Kidney epithelial cell (primary cell): Measurements from ENCODE around the gene NARF. TPM values are rescaled to one million over a fixed set of nuclear protein-coding genes. Genes with fewer than 3 reads are reported as not detected.
A peak's percentile ranks its signal among the peaks of the same experiment; 100 is the strongest.

Experiments
- DNase-seq: peaks from one replicate; pipeline ENCODE4 v3.0.0-alpha.2; 2010; ENCODE audit warnings: low read depth
- H3K27me3 ChIP-seq: 2 replicates; pipeline ENCODE4 v1.6.0; 2011; ENCODE audit warnings: low read length; ENCODE audit not compliant: control insufficient read depth, insufficient read depth
- H3K36me3 ChIP-seq: 2 replicates; pipeline ENCODE4 v1.5.1; 2011; ENCODE audit warnings: low read length; ENCODE audit not compliant: control insufficient read depth, insufficient read depth
- H3K4me3 ChIP-seq: 2 replicates; pipeline ENCODE4 v1.5.1; 2011; ENCODE audit warnings: low read depth, mild to moderate bottlenecking, control low read depth, low read length
- CTCF ChIP-seq: IDR thresholded peaks from 2 replicates; pipeline ENCODE4 v1.5.1; 2011; ENCODE audit warnings: mild to moderate bottlenecking, moderate library complexity, low read length, control low read depth, inconsistent platforms; ENCODE audit not compliant: insufficient read depth, poor library complexity, severe bottlenecking
- total RNA-seq: library from RNA; depleted of rRNA; stranded (reverse); fragments of >200 nt; gene quantifications from 2 replicates; pipeline ENCODE4 v1.2.3, GENCODE V29; 2015

The NARF gene
- total RNA-seq, 1 donor from 2014 or later = 59.9 TPM

- TF ChIP-seq CTCF = no peak
- no peak for DNase-seq
- Histone ChIP-seq H3K27me3 (no peaks in the 10 kb centered on the region), H3K36me3 (no peaks in the 10 kb centered on the region), H3K4me3 (no peak overlapping the region)
These were observed 69.4 kb downstream of the NARF start for GRCh38 chr17:82527898-82528297.

- H3K36me3 ChIP-seq = no peaks in the 10 kb centered on the region
- H3K4me3 ChIP-seq = no peak overlapping the region
- no peaks in the 10 kb centered on the region for H3K27me3 ChIP-seq
- TF ChIP-seq CTCF = peak; percentile 74
- no peak for DNase-seq
These were observed 70.1 kb downstream of the NARF start for GRCh38 chr17:82528484-82529265.

- TF ChIP-seq CTCF = no peak
- Histone ChIP-seq H3K36me3 (no peaks in the 10 kb centered on the region), H3K4me3 (no peak overlapping the region), H3K27me3 (no peaks in the 10 kb centered on the region)
- DNase-seq = no peak
These were observed 71.4 kb downstream of the NARF start for GRCh38 chr17:82529914-82530300.

- Histone ChIP-seq H3K4me3 (no peak overlapping the region), H3K27me3 (no peaks in the 10 kb centered on the region), H3K36me3 (no peaks in the 10 kb centered on the region)
- TF ChIP-seq CTCF = no peak
- DNase-seq = no peak
These were observed 72.9 kb downstream of the NARF start for GRCh38 chr17:82531431-82531881.

- DNase-seq = no peak
- no peak for TF ChIP-seq CTCF
- H3K4me3 ChIP-seq = no peak overlapping the region
- no peaks in the 10 kb centered on the region for H3K36me3 ChIP-seq
- H3K27me3 ChIP-seq = no peaks in the 10 kb centered on the region
These were observed 75.9 kb downstream of the NARF start for GRCh38 chr17:82534401-82534812.
